Lower lobe of right lung (tissue), 2 donors: ENCODE results near the gene CYP26A1. TPM values are rescaled to one million over a fixed set of nuclear protein-coding genes. Genes with fewer than 3 reads are reported as not detected.

ENCODE experiments used
- ATAC-seq, 2 donors: fragments of 200-7000 bp; cut with Tn5 transposase; one replicate each; pipeline ENCODE4 v1.9.1; 2020 to 2022; ENCODE audit warnings: mild to moderate bottlenecking in 2 of 2, moderate library complexity in 2 of 2
- DNase-seq: peaks from one replicate; pipeline ENCODE4 v3.0.0-alpha.2; 2020
- H3K27ac ChIP-seq: fragments of 200-600 bp; one replicate; pipeline ENCODE4 v1.8.0; 2022
- H3K27me3 ChIP-seq: fragments of 200-600 bp; one replicate; pipeline ENCODE4 v1.8.0; 2022; ENCODE audit warnings: low read depth
- H3K36me3 ChIP-seq: fragments of 200-600 bp; one replicate; pipeline ENCODE4 v1.8.0; 2022; ENCODE audit warnings: mild to moderate bottlenecking
- H3K4me1 ChIP-seq: fragments of 200-600 bp; one replicate; pipeline ENCODE4 v1.8.0; 2022
- H3K4me3 ChIP-seq: fragments of 200-600 bp; one replicate; pipeline ENCODE4 v1.8.0; 2022; ENCODE audit warnings: mild to moderate bottlenecking
- H3K9me3 ChIP-seq: fragments of 200-600 bp; one replicate; pipeline ENCODE4 v1.8.0; 2022
- CTCF ChIP-seq: fragments of 200-600 bp; IDR thresholded peaks from one replicate; pipeline ENCODE4 v1.8.0; 2022; ENCODE audit warnings: antibody characterized with exemption, mild to moderate bottlenecking
- intact Hi-C: fragments of 100-400 bp; cut with DNase I; formaldehyde crosslinking; loops from one replicate; pipeline ENCODE4 v1.11.0; 2022
- total RNA-seq: library from RNA; stranded (reverse); fragmentation: NEBNext Ultra II Directional; extraction: Animal tissue kit (Norgen Biotek cat#: 25700); gene quantifications from one replicate; pipeline ENCODE4 v1.2.1, GENCODE V29; 2021
- donor health status: DM: no; HTN: yes; CAD: no; lungs with severe emphysema.

CYP26A1 gene
- total RNA-seq, 1 donor from 2014 or later: not detected

- no peak for ATAC-seq
- intact Hi-C loops: no loop called here
- Histone ChIP-seq H3K9me3 (no peaks in the 10 kb centered on the region), H3K36me3 (no peaks in the 10 kb centered on the region), H3K27ac (no peak overlapping the region), H3K4me1 (peaks cover 46% of the 10 kb centered on the region), H3K4me3 (no peak overlapping the region), H3K27me3 (peaks cover 88% of the 10 kb centered on the region)
- no peak for TF ChIP-seq CTCF
- no peak for DNase-seq
These were observed 3.1 kb upstream of the CYP26A1 start for GRCh38 chr10:93070378-93071176.

GRCh38 chr10:93071177-93071472, 2.6 kb upstream of the CYP26A1 start:
- no peak for DNase-seq
- no peak for ATAC-seq
- Histone ChIP-seq H3K36me3 (no peaks in the 10 kb centered on the region), H3K4me1 (peaks cover 46% of the 10 kb centered on the region), H3K27me3 (peaks cover 88% of the 10 kb centered on the region), H3K9me3 (no peaks in the 10 kb centered on the region), H3K27ac (no peak overlapping the region), H3K4me3 (no peak overlapping the region)
- TF ChIP-seq CTCF: no peak
- intact Hi-C loops: no loop called here

GRCh38 chr10:93071674-93072224, 1.9 kb upstream of the CYP26A1 start:
- H3K4me3 ChIP-seq: peak overlapping the region; percentile 53
- intact Hi-C loops: no loop called here
- H3K27me3 ChIP-seq: peaks cover 83% of the 10 kb centered on the region
- DNase-seq: peak; percentile 54
- peaks cover 46% of the 10 kb centered on the region for H3K4me1 ChIP-seq
- no peaks in the 10 kb centered on the region for H3K9me3 ChIP-seq
- H3K36me3 ChIP-seq: no peaks in the 10 kb centered on the region
- H3K27ac ChIP-seq: no peak overlapping the region
- peak; percentile 33 to 70 for ATAC-seq
- no peak for TF ChIP-seq CTCF

GRCh38 chr10:93072225-93072712, 1.4 kb upstream of the CYP26A1 start:
- TF ChIP-seq CTCF: no peak
- H3K27ac ChIP-seq: no peak overlapping the region
- peak; percentile 29 to 50 for ATAC-seq
- H3K4me3 ChIP-seq: peak overlapping the region; percentile 53
- H3K36me3 ChIP-seq: no peaks in the 10 kb centered on the region
- intact Hi-C loops: no loop called here
- no peaks in the 10 kb centered on the region for H3K9me3 ChIP-seq
- H3K27me3 ChIP-seq: peaks cover 83% of the 10 kb centered on the region
- H3K4me1 ChIP-seq: peaks cover 46% of the 10 kb centered on the region
- DNase-seq: no peak

GRCh38 chr10:93072713-93073538, 767 bp upstream of the CYP26A1 start:
- intact Hi-C loops: no loop called here
- no peak for TF ChIP-seq CTCF
- peak overlapping the region; percentile 53 for H3K4me3 ChIP-seq
- H3K27me3 ChIP-seq: peaks cover 76% of the 10 kb centered on the region
- no peak for DNase-seq
- H3K36me3 ChIP-seq: no peaks in the 10 kb centered on the region
- no peak overlapping the region for H3K27ac ChIP-seq
- peak in 1 of 2 donors; percentile 15 for ATAC-seq
- H3K4me1 ChIP-seq: peaks cover 46% of the 10 kb centered on the region
- H3K9me3 ChIP-seq: no peaks in the 10 kb centered on the region
